CD14-positive monocyte (primary cell): Measurements from ENCODE around the gene LARGE2. TPM values are rescaled to one million over a fixed set of nuclear protein-coding genes. Genes with fewer than 3 reads are reported as not detected.

Experiments used
- DNase-seq, 3 donors: peaks; one replicate each; pipeline ENCODE4 v3.0.0-alpha.2; 2011 to 2022
- H2AFZ ChIP-seq: 2 replicates; pipeline ENCODE4 v1.6.0; 2012; ENCODE audit warnings: mild to moderate bottlenecking, low read depth, low read length, inconsistent platforms; ENCODE audit not compliant: insufficient read depth, poor library complexity, severe bottlenecking
- H3K27ac ChIP-seq, 2 donors: 1 replicate in 1 of 2; 2 replicates in 1 of 2; pipeline ENCODE4 v1.5.1; 2012 to 2013; ENCODE audit warnings: low read length in 2 of 2, control low read depth in 1 of 2, inconsistent platforms in 1 of 2, low read depth in 1 of 2, mild to moderate bottlenecking in 1 of 2
- H3K27me3 ChIP-seq, 2 donors: one replicate each; pipeline versions ENCODE4 v1.6.0 to v1.6.1; 2011 to 2013; ENCODE audit warnings: low read length in 2 of 2; ENCODE audit not compliant: control insufficient read depth in 2 of 2, insufficient read depth in 2 of 2
- H3K36me3 ChIP-seq, 2 donors: replicated peaks in 1 of 2; 1 replicate in 1 of 2; 2 replicates in 1 of 2; pipeline versions ENCODE4 v1.5.1 to v1.6.1; 2012 to 2013; ENCODE audit warnings: low read length in 2 of 2, control low read depth in 1 of 2, inconsistent platforms in 1 of 2, mild to moderate bottlenecking in 1 of 2; ENCODE audit not compliant: insufficient read depth in 2 of 2, control insufficient read depth in 1 of 2
- H3K4me1 ChIP-seq, 2 donors: 1 replicate in 1 of 2; 2 replicates in 1 of 2; pipeline versions ENCODE4 v1.5.1 to v1.6.1; 2012 to 2013; ENCODE audit warnings: low read length in 2 of 2, control low read depth in 1 of 2, inconsistent platforms in 1 of 2, mild to moderate bottlenecking in 1 of 2, moderate library complexity in 1 of 2; ENCODE audit not compliant: insufficient read depth in 2 of 2, control insufficient read depth in 1 of 2
- H3K4me2 ChIP-seq: replicated peaks from 2 replicates; pipeline ENCODE3; 2012; ENCODE audit warnings: low read length, moderate library complexity, mild to moderate bottlenecking; ENCODE audit not compliant: poor library complexity, severe bottlenecking; ENCODE audit errors: extremely low read depth
- H3K4me3 ChIP-seq, 3 experiments: fragments of 200-600 bp in 1 of 3; sonication (generic) in 1 of 3; replicated peaks in 1 of 3; 1 replicate in 2 of 3; 2 replicates in 1 of 3; pipeline ENCODE4 v1.5.1; 2011 to 2013; ENCODE audit warnings: low read length in 3 of 3, mild to moderate bottlenecking in 3 of 3, control low read depth in 2 of 3, low read depth in 2 of 3, inconsistent platforms in 1 of 3, moderate library complexity in 1 of 3
- H3K79me2 ChIP-seq: 2 replicates; pipeline ENCODE4 v1.6.0; 2012; ENCODE audit warnings: mild to moderate bottlenecking, control low read depth, inconsistent platforms, low read length, moderate library complexity; ENCODE audit not compliant: insufficient read depth
- H3K9ac ChIP-seq: 2 replicates; pipeline ENCODE4 v1.6.0; 2017; ENCODE audit warnings: low read length, mild to moderate bottlenecking; ENCODE audit not compliant: insufficient read depth, poor library complexity, severe bottlenecking
- H3K9me3 ChIP-seq, 2 donors: replicated peaks in 1 of 2; 1 replicate in 1 of 2; 2 replicates in 1 of 2; pipeline versions ENCODE4 v1.5.1 to v1.6.1; 2012 to 2013; ENCODE audit warnings: low read length in 2 of 2, control low read depth in 1 of 2; ENCODE audit not compliant: control insufficient read depth in 1 of 2, insufficient read depth in 1 of 2
- H4K20me1 ChIP-seq: 2 replicates; pipeline ENCODE4 v1.6.0; 2012; ENCODE audit warnings: mild to moderate bottlenecking, low read length, control low read depth, moderate library complexity; ENCODE audit not compliant: insufficient read depth
- H3K27ac Mint-ChIP-seq, 7 donors: one replicate each; pipeline ENCODE4 v1.8.0; 2020; ENCODE audit warnings: mild to moderate bottlenecking in 7 of 7, mixed read lengths in 7 of 7, moderate library complexity in 6 of 7, inconsistent platforms in 2 of 7
- H3K27me3 Mint-ChIP-seq, 3 donors: one replicate each; pipeline ENCODE4 v1.8.0; 2021 to 2022; ENCODE audit warnings: low read depth in 3 of 3, mild to moderate bottlenecking in 3 of 3, mixed read lengths in 3 of 3, moderate library complexity in 3 of 3, inconsistent platforms in 1 of 3
- H3K36me3 Mint-ChIP-seq, 2 donors: one replicate each; pipeline ENCODE4 v1.8.0; 2020; ENCODE audit warnings: mixed read lengths in 2 of 2, inconsistent platforms in 1 of 2, mild to moderate bottlenecking in 1 of 2
- H3K4me1 Mint-ChIP-seq: one replicate; pipeline ENCODE4 v1.8.0; 2020; ENCODE audit warnings: mild to moderate bottlenecking, mixed read lengths
- H3K4me3 Mint-ChIP-seq, 2 donors: one replicate each; pipeline ENCODE4 v1.8.0; 2020; ENCODE audit warnings: mild to moderate bottlenecking in 2 of 2, mixed read lengths in 2 of 2, moderate library complexity in 1 of 2
- H3K9me3 Mint-ChIP-seq, 7 donors: one replicate each; pipeline ENCODE4 v1.8.0; 2020 to 2022; ENCODE audit warnings: mixed read lengths in 7 of 7, mild to moderate bottlenecking in 6 of 7, moderate library complexity in 6 of 7, inconsistent platforms in 2 of 7
- WGBS: methylation state at CpG from one replicate; pipeline ENCODE4 v1.1.5; 2013; ENCODE audit warnings: missing lambda C conversion rate; ENCODE audit not compliant: insufficient coverage; 5-methylcytosine and 5-hydroxymethylcytosine counted together
- intact Hi-C, 2 donors: fragments of 100-400 bp; cut with micrococcal nuclease; formaldehyde crosslinking; loops; one replicate each; pipeline versions ENCODE4 v1.15.0 to v1.15.1; 2023
- polyA plus RNA-seq, 3 donors: library from polyadenylated mRNA; depleted of rRNA in 1 of 3; unstranded in 2 of 3; stranded (reverse) in 1 of 3; fragments of 300-500 nt in 2 of 3; fragments of >200 nt in 1 of 3; fragmentation: Illumina TruSeq in 2 of 3; gene quantifications; 1 replicate in 2 of 3; 2 replicates in 1 of 3; pipeline ENCODE4 v1.2.3, GENCODE V29; 2012 to 2021
- TF ChIP-seq, protein P1 (sequence below): fragments of 200-600 bp; IDR thresholded peaks from one replicate; pipeline ENCODE4 v1.8.0; 2022; ENCODE audit warnings: antibody characterized with exemption, mild to moderate bottlenecking

Gene LARGE2
- polyA plus RNA-seq, 3 donors = 0.12 TPM; not detected in 2

GRCh38 chr11:45919806-45920530 is 2.5 kb upstream of the LARGE2 start:
- 59% methylated on average over 5 of the region's 13 CpGs for WGBS
- Histone ChIP-seq H3K79me2 (peaks cover 26% of the 10 kb centered on the region), H3K27me3 (peaks cover 6 to 23% of the 10 kb centered on the region in 2 donors), H3K9ac (no peak overlapping the region), H2AFZ (no peak overlapping the region), H3K27ac (no peak overlapping the region), H4K20me1 (peaks cover 15% of the 10 kb centered on the region), H3K9me3 (no peaks in the 10 kb centered on the region), H3K4me3 (no peak overlapping the region), H3K4me2 (no peak overlapping the region), H3K4me1 (peaks cover 20 to 35% of the 10 kb centered on the region in 2 donors), H3K36me3 (peaks cover 12 to 15% of the 10 kb centered on the region in 2 donors)
- peaks cover 40% of the 10 kb centered on the region for H3K4me1 Mint-ChIP-seq
- no peak for DNase-seq
- intact Hi-C loops = loop anchor here (5.0 to 10.0 kb wide), 2 partner anchors 73 to 695 kb away; partner anchors contain the start of genes CRY2 (in 2 of the 2), ATG13 (in 1 of the 2) and HARBI1 (in 1 of the 2)
- H3K27ac Mint-ChIP-seq = peak overlapping the region in 1 of 7 donors; percentile 75
- peaks cover 0 to 10% (median 6%) of the 10 kb centered on the region in 7 donors for H3K9me3 Mint-ChIP-seq
- H3K36me3 Mint-ChIP-seq = peaks cover 19 to 24% of the 10 kb centered on the region in 2 donors
- H3K4me3 Mint-ChIP-seq = no peak overlapping the region
- TF ChIP-seq, protein P1, sequence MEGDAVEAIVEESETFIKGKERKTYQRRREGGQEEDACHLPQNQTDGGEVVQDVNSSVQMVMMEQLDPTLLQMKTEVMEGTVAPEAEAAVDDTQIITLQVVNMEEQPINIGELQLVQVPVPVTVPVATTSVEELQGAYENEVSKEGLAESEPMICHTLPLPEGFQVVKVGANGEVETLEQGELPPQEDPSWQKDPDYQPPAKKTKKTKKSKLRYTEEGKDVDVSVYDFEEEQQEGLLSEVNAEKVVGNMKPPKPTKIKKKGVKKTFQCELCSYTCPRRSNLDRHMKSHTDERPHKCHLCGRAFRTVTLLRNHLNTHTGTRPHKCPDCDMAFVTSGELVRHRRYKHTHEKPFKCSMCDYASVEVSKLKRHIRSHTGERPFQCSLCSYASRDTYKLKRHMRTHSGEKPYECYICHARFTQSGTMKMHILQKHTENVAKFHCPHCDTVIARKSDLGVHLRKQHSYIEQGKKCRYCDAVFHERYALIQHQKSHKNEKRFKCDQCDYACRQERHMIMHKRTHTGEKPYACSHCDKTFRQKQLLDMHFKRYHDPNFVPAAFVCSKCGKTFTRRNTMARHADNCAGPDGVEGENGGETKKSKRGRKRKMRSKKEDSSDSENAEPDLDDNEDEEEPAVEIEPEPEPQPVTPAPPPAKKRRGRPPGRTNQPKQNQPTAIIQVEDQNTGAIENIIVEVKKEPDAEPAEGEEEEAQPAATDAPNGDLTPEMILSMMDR = no peak
- peaks cover 19 to 35% (median 30%) of the 10 kb centered on the region in 3 donors for H3K27me3 Mint-ChIP-seq

GRCh38 chr11:45920531-45921477 is 1.7 kb upstream of the LARGE2 start:
- peaks cover 20 to 35% of the 10 kb centered on the region in 2 donors for H3K4me1 ChIP-seq
- WGBS = 96% methylated on average over 3 of the region's 6 CpGs
- H3K4me3 ChIP-seq = no peak overlapping the region
- no peak overlapping the region for H3K27ac ChIP-seq
- no peak overlapping the region for H3K27ac Mint-ChIP-seq
- peaks cover 19 to 35% (median 34%) of the 10 kb centered on the region in 3 donors for H3K27me3 Mint-ChIP-seq
- no peak for DNase-seq
- H3K79me2 ChIP-seq = peaks cover 18% of the 10 kb centered on the region
- H3K9me3 Mint-ChIP-seq = peaks cover 0 to 10% (median 6%) of the 10 kb centered on the region in 7 donors
- no peaks in the 10 kb centered on the region for H3K9me3 ChIP-seq
- no peak overlapping the region for H3K9ac ChIP-seq
- H3K27me3 ChIP-seq = peaks cover 6 to 23% of the 10 kb centered on the region in 2 donors
- peaks cover 35% of the 10 kb centered on the region for H3K4me1 Mint-ChIP-seq
- no peak overlapping the region for H2AFZ ChIP-seq
- H3K4me2 ChIP-seq = no peak overlapping the region
- intact Hi-C loops = no loop called here
- TF ChIP-seq, protein P1 = no peak
- peaks cover 10 to 16% of the 10 kb centered on the region in 2 donors for H3K36me3 Mint-ChIP-seq
- peak overlapping the region in 1 of 2 donors; percentile 81 for H3K4me3 Mint-ChIP-seq
- peaks cover 7% of the 10 kb centered on the region for H4K20me1 ChIP-seq
- peaks cover 4 to 7% of the 10 kb centered on the region in 2 donors for H3K36me3 ChIP-seq
